GM19043 (cell line): ENCODE results near the gene CORO2A.
"Not testable (repeated sequence)": the region's sequence is repeated elsewhere in the genome, so short reads cannot be mapped to it uniquely, and the experiment has no call there.

Experiments
- ATAC-seq: cut with Tn5 transposase; IDR thresholded peaks from one replicate; pipeline ENCODE4 v1.9.1; 2021; ENCODE audit warnings: low read depth; ENCODE audit not compliant: unreplicated experiment

The CORO2A gene

GRCh38 chr9:98121058-98121457 is 71.4 kb downstream of the CORO2A start:
- ATAC-seq = no peak

DNA sequence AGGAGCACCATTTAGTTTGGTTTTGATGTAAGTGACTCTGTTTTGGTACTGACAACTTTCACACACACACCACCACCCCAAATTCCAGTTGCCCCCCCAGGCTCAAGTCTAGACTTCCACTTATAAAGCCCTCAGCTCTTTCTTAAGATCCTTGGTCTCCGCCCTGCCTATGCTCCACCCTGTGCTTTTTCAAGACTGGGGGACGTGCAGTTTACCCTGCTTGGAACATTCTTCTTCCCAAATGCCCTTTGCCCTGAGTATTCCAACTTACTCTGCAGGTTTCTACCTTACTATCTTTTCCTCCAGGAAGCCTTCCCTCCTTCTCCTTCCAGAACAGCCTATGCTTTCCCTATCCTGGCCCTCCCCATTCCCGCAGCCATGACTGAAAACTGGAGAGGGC is 72.0 kb downstream of the CORO2A start:
- no peak for ATAC-seq

GRCh38 chr9:98118640-98119601 is 73.5 kb downstream of the CORO2A start, which contains the start of gene TRIM14:
Gene TRIM14 (minus strand): TSS chr9:98119222. CDS start chr9:98119188, 34 bp downstream.
- ATAC-seq = peak; percentile 63

DNA sequence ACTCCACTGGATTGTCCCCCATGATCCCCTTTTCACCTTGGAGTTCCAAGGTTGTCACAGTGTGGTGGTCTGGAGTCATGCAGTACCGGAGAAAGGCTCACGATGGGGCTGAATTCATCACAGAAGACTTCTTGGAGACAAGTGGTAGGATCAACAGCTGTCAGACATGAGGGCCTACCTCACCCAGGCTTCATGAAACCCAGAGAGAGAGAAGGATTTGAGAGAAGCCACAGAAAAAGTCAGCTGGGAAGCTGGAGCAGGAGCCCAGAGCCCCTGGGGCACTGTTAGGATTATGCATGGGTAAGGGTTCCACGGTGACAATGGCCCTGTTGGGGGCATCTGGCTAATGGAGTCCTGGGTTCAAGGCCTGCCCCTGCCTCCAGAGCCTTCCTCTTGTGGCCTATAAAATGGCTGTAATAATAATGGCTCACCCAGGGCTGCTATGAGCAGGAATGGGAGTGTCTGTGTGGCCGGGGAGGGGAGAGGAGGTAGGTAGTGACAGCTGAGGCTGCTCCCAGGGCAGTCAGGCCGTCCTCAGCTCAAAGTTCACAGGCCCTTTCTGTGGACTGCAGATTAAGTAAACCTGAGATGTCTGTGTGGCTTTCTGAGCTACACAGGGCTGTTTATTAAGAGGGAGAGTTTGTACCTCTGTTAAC is 74.3 kb downstream of the CORO2A start:
- ATAC-seq = peak; percentile 47

DNA sequence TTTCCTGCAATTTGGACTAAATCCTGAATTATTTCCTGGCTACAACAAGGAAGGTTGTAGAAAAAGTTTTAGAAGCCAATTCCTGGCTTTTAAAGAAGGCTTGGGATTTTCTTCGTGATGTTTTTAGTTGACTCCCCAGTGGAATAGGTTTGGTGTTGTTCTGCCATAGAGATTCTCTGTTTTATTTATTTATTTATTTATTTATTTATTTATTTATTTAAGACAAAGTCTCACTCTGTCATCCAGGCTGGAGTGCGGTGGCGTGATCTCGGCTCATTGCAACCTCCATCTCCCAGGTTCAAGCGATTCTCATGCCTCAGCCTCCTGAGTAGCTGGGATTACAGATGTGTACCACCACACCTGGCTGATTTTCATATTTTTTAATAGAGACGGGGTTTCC is 75.3 kb downstream of the CORO2A start:
- ATAC-seq = not testable (repeated sequence)

GRCh38 chr9:98109052-98109451 is 83.4 kb downstream of the CORO2A start:
- no peak for ATAC-seq

DNA sequence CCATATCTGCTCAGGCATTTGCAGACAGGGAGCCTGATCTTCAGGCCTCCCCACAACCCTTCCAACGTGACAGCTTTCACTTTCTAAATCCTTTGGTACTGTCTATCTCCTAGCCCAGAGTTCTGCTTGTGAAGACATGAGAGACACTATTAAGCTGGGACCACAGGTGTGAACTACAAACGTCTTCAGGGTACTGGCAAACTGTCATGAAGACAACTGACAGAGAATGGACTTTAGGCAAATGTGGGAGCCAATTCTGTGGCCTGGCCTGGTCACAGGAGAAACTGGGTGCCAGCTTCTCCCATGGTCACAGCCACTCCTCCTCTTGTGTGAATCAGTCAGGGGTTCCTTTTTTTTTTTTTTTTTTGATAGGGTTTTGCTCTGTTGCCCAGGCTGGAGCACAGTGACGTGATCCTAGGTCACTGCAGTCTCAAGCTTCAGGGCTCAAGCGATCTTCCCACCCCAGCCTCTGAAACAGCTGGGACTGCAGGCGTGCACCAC is 83.9 kb downstream of the CORO2A start:
- ATAC-seq = peak; percentile 84

- ATAC-seq = no peak
These were observed 84.5 kb downstream of the CORO2A start for GRCh38 chr9:98107926-98108325.

DNA sequence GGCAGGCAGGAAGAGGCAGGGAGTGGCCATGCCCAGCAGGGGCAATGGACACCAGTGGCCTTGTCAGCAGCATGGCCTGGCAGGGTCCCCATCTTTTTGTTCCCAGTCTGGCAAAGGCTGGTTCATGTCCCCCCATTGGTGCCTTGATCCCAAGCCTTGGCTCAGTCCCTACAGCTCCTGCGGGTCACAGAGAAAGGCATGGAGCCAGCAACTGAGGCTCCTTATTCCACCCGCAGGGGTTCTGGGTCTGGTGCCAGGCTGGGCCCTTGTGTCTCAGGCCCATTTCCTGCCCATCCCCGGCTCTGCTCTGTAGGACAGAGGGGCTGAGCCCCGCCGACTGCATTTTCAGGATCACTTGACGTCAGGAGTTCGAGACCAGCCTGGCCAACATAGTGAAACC is 87.4 kb downstream of the CORO2A start:
- no peak for ATAC-seq

GRCh38 chr9:98104445-98104881 is 88.0 kb downstream of the CORO2A start:
- no peak for ATAC-seq

DNA sequence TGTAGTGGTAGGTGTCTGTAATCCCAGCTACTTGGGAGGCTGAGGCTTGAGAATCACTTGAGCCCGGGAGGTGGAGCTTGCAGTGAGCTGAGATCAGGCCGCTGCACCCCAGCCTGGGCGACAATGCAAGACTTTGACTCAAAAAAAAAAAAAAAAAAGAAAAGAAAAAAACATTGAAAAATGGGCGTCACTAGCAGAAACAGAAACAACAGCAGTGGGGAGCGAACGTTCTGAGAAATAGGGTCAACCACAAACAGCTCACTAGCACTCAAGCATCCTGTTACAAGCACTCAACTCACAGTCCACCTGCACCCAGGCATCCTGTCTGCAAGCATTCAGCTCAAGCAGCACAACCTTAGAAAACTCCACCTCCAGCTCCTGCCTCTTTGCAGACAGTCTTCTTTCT is 90.6 kb downstream of the CORO2A start:
- peak; percentile 92 for ATAC-seq

DNA sequence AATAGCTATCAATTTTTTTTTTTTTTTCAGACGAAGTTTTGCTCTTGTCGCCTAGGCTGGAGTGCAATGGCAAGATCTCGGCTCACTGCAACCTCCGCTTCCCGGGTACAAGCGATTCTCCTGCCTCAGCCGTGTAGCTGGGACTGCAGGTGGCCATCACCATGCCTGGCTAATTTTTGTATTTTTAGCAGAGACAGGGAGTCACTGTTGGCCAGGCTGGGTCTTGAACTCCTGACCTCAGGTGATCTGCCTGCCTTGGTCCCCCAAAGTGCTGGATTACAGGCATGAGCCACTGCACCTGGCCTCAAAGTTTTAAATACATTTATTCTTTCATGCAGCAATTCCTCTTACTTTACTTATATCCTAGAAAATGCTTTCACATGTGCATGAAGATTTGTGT is 91.0 kb downstream of the CORO2A start:
- ATAC-seq = no peak

GRCh38 chr9:98100456-98100855 is 92.0 kb downstream of the CORO2A start:
- no peak for ATAC-seq

GRCh38 chr9:98099898-98100297 is 92.5 kb downstream of the CORO2A start:
- ATAC-seq = no peak

DNA sequence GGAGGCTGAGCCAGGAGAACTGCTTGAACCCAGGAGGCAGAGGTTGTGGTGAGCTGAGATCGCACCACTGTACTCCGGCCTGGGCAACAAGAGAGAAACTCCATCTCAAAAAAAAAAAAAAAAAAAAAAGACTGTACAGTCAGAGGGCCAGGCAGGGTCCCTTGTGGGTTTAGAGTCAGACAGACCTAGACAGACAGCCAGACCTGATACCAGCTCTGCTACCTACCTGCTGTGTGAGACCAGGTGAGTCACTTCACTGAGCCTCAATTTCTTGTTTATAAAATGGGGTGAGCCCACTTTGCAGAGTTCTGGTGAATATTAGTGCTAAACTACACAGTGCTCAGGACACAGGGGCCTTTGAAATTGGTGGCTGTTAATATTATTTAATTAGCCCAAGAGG is 93.1 kb downstream of the CORO2A start:
- no peak for ATAC-seq

GRCh38 chr9:98097836-98098235 is 94.6 kb downstream of the CORO2A start:
- no peak for ATAC-seq

GRCh38 chr9:98096091-98096490 is 96.3 kb downstream of the CORO2A start:
- ATAC-seq = no peak

DNA sequence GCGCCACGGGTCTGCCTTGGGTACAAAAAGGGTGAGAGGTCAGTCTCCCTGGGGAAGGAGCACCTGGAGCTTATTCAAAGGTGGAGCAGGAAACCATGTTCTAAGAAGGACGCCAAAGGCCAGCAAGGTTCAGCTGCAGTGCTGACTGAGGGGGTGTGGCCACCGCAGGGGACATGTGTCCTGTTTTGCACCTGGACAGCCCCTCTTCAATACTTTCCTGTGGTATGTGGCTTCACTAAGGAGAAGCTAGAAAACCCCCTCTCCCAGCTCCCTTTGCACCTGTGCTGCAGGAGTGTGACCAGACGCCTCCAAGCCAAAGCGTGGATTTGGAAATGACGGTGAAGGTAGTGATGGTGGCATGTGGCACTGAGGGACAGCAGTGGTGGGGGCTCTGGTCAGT is 97.0 kb downstream of the CORO2A start:
- no peak for ATAC-seq

DNA sequence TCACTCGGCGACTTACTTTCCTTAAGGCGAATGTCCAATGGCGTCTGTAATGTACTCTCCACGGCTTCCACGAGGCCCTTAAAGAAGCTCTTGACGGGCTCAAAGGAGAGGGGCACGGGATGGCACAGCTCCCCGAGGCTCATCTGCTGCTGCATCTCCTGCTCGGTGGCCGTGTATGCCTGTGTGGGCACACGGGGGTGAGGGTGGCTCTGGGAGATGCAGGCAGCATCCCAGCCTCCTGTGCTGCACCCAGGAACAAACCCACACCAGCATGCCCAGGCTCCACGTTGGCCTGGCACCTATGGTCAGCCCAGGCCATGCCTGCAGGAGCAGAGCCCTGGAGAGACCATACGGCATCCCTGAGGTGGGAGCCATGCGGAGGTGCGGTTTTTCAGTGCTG is 97.6 kb downstream of the CORO2A start:
- no peak for ATAC-seq

- no peak for ATAC-seq
These were observed 98.1 kb downstream of the CORO2A start for GRCh38 chr9:98094316-98094715.

DNA sequence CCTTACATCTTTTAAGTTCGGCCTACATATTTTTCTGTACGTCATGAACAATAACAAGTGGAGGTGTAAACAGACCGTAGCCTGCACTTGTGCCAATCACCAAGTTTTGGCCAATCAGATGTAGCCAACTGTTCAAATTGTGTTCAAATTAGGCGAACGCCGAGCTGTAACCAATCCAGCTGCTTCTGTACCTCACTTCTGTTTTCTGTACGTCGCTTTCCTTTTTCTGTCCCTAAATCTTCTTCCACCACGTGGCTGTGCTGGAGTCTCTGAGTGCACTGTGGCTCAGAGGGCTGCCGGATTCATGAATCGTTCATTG is 99.9 kb downstream of the CORO2A start:
- no peak for ATAC-seq
